Cortex of kidney (tissue), 1 donor: ENCODE data around the gene NKTR.

Source experiments
- DNase-seq: peaks from one replicate; lab custom pipeline; 2025; lab: John Stamatoyannopoulos, UW

NKTR gene

DNA sequence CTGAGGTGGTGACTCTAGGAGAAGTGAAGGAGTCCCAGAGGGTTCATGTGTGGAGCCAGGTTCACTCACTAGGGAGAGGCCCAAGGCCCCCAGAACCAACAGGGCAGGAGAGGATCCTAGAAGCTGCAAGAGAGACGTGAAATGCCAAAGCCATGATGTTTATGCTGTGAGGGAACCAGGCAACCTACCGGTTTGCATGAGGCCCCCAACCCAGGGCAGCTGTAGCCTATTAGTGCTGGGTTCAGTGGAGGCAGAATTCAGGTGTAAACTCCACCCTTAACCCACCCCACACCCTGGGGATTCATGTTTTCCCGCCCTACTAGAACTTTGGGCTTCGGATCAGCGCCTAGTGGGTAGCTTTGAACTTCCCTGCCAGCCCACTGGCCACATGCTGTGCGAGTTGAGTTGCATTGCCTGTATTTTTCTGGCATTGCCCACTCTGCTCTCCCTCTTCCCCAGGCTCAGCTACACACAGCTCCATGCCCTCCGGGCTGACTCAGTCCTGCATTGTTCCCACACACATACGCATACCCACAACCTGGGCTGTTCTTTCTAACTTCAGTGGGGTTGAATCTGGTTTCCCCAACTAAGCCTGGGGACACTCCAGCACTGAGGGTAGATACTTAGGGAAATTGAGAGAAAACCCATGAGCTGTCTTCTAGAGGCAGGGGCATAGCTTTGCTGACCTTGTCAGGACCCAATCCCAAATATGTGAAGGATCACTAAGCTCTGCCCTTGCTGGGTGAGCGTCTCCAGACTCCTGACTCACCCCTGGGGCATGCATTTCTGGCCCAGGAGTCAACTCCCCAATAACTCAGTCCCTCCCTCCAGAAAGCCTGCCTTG, 51.0 kb downstream of the NKTR start:
- DNase-seq = no peak

DNA sequence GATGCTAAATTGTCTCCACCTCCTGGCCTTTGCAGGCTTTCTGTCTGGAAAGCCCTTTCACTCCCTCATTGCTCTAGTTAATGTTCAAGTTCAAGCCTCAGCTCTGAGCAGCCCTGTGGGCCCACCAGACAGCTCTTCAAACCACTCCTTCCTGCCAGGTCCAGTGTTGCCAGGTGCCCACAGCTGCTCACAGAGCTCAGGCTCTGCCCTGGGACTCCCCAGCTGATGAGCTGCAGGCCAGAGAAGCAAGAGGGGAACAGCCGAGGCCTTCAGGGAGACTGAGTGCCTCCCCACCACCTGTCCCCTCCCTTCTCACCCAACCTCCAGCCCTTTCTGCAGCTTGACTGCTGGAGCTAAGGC, 51.7 kb downstream of the NKTR start:
- DNase-seq = no peak

DNA sequence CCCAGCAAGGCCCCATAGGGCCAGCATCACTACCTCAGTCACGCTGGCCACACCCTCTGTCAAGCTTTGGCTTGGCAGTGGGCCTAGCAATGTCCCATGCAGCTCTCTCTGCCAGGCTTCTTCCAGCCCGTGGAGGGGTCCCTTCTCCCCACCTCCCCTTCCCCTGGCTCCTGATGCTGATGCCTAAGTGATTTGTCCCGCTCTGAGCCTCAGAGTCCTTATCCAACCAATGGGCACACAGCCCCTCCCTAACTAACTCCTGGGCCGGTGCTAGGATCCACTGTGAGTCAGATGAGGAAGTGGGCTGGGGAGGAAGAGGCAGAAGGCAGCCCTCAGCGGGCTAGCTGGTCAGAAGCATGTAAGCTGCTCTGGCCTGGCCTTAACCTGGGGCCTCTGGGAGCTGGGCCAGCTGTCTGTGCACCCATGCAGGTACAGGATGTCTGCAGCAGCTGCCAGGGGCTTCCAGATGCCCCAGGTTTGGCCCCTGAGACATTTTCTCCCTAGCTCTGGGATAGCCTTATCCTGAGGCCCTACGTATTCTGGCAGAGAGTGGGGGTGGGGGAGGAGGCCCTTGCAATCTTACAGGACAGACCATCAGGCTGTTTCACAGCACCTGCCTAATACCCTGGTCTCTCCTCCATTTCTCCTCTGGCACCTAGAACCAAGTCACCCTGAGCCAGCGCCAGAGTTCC, 52.3 kb downstream of the NKTR start:
- no peak for DNase-seq

DNA sequence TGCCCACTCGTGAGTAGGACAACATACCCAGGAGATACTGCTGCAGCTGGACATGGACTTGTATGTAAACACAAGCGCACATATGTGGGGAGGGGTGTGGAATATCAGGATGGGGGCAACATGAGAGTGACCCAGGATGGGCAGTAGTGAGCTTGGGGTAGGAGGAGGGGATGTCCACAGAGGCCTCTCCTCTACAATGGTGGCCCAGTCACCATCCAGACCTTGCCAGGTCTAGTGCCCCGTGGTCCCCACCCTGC, 52.7 kb downstream of the NKTR start:
- no peak for DNase-seq

DNA sequence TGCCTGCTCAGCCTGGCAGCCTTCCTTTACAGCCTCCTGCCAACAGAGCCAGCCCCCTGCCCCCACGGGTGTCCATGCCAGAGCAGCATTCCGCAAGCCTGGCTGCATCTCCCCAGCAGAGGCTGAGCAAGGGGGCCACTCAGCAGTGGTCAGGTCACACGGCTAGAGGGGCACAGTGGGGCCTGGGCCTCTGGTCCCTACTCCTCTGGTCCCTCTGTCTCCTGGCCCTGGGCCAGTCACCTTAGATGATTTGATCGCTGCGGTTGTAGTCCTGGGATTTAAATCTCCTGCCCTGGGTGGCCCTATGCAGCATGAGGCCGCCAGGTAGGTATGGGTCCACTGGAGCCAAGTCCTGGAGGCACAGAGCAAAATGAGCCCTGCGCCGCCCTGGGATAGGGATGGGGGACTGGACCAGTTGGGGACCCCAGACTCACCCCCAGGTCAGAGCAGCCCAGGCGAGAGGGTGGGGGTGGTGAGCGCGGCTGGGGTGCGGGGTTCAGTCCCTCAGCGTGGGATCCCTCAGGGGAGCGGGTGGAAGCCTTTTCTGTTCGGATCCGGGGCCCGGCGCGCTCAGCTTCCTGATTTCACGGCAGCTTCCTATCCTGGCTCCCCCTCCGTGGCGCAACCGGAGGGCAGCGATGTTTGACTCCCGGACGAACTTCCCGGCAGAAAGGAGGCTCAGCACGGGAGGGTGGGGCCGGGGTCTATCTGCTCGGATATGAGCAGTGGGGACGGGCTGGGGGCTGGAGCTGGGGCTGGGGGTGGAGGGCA, 53.3 kb downstream of the NKTR start, which contains the start of gene ZBTB47:
Gene ZBTB47 (plus strand): TSS at position 138 of the 771 bp plus-strand sequence. CDS start 4,659 bp downstream, outside the sequence.
- DNase-seq = no peak

DNA sequence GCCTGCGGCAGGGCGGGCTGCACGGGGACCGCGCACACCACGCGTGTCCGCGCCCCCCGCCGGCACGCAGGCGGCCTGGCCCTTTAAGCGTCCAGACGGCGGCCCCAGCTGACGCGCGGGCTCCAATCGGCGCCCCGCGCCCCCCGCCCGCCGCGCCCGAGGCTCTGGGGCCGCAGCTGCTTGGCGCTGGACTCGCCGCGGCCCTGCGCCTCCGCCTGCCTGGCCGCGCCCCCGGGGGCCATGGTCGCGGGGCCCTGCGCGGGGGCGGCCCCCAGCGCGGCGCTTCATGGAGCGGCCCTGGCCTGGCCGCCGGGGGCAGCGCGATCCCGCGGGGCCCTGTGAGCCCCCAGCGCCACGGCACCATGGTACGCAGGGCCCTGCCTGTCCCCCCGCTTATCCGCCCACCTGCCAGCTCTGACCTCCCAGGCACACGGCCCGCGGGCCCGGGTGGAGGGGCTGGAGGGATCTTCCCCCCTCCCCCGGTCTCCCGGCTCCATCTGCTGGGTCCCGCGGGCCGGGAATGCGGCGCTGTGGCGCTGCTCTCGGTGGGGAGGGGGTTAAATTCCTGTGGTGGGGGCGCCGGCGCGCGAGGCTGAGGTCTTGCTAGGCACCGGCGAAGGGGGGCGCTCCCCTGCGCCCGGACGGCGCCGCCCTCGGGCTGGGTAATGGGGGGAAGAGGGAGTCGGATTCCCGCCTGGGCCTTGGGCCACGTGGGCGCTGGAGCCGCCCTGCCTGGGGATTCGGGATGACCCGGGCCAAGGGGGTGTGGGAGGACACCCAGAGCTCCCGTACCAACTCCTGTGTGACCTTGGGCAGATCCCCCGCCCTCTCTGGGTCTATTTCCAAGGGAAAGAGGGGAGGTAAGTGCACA, 54.1 kb downstream of the NKTR start:
- DNase-seq = no peak

DNA sequence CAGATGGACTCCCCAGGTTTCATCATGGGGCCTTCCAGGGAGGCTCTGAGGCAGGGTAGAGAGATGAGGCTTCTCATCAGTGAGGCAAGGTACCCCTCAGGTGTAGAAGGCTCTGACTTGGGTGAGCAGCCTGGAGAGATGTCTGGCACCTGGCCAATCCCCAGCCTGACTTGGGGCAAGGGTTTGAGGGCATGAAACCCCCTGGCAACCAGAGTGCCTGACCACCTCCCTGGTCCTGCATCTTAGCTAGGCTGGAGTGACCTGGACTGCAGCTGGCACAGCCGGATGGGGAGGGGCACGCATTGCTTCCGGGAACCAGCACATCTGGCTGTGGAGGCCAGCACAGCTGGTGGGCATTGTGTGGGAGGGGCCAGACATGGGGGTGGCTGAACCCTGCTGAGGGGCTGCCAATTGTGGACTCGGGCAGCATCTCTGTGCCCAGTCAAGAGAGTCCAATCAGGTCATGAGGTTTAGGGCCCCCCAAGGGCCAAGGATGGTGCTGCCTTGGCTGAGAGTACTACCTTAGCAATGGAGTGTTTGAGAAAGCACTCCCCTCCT, 54.9 kb downstream of the NKTR start:
- DNase-seq = no peak

DNA sequence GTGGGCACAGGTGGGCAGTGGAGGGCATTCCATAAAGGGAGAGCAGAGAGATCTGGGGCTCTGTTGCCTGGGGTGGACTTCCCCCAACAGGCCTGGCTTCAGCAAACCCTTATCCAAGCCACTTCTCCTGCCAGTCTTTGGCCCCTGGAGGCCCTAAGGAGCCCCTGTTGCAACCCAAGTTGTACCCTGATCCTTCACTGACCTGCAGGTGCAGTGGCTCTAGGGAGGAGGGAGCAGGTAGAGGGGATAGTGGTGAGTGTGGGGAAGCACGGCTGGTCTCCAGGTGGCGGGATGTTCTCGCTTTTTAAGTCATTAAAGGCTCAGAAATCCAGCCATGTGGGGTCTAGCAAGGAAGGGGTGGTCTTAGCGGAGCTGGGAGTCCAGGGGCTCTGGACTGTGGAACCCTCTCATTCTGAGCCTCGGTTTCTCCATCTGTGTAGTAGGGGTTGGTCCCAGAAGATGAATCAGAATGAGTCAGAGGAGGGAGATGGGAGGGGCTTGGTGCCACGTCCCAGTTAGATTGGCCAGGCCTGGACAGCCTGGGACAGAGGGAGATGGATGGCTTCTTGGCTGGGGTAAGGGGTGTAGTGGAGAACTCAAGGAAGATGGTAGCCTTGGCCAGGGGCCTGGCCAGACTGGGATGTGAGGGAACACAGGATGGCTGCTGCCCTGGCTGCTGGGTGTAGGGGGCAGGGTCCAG, 55.6 kb downstream of the NKTR start:
- DNase-seq = no peak

DNA sequence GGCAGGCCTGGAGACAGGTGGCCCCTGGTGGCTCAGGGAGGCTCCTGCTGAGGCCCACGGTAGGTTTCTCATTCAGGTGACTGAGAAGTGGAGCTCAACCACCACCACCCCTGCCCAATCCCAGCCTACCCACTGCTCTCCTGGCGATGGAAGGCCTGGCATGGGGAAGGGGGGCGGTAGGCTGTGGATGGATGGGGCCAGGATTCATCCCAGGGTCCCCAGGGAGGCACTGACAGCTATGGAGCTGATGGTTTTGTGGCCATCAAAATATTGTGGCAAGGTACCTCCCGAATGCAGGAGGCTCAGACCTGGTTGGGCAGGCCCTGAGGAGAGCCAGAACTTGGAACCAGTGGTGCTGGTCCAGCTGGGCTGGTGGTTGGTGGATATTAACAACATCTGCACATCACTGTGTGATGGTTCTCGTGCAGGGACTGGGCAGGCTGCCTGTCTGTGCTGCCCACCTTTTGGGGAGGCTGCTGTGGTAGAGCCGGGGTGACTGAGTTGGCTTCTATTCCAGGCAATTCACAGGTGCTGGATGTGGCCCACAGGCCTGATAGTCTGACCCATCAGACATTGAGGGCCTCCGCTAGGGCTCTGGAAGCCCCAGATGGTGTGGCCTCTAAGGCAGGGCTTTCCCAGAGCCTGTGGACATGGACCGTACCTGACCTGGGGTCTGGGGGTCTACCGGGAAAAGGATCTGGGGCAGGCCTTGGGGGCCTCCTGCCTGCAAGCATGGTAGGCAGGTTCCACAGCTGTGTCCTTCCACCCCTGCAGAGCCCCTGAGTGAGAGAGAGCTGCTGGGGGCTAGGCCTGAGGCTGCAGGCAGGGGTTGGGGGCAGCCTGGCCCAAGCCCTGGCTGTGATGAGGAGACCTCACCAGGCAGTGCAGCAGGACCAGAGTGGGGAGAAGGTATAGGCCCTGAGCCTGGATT, 56.5 kb downstream of the NKTR start:
- no peak for DNase-seq

DNA sequence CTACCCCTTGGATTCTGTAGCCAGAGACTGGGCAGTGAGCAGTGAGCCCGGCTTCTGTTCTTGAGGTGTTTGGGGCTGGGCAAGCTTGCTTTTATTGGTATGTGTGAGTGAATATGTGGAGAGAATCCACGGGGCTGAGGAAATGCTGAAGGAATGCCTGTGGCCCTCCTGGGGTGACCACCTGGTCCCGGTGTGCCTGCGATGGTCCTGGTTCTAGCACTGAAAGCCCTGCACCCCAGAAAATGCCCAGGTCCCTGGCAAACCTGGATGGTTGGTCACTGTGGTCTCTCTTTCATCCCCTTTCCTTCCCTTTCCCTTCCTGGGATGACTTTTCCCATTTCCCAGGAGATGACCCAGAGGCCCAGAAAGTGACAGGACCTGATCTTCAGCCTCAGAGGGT, 57.2 kb downstream of the NKTR start:
- DNase-seq = no peak

DNA sequence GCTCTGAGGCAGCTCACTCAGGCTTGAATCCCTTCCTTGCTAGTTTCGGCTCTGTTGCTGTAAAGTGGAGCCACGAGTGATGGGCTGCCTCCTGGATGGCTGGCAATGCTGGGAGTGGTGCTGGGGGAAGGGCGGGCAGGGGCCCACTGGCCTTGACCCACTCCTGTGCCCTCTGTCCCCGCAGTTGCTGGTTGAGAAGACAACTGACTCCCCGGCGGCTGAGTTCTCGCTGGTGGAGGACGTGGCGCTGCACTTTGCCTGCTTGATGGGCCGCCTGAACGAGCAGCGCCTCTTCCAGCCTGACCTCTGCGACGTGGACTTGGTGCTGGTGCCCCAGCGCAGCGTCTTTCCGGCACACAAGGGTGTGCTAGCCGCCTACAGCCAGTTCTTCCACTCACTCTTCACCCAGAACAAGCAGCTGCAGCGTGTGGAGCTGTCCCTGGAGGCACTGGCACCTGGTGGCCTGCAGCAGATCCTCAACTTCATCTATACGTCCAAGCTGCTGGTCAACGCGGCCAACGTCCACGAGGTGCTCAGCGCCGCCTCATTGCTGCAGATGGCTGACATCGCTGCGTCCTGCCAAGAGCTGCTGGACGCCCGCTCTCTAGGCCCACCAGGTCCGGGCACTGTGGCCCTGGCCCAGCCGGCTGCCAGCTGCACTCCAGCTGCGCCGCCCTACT, 57.7 kb downstream of the NKTR start:
- DNase-seq = no peak

DNA sequence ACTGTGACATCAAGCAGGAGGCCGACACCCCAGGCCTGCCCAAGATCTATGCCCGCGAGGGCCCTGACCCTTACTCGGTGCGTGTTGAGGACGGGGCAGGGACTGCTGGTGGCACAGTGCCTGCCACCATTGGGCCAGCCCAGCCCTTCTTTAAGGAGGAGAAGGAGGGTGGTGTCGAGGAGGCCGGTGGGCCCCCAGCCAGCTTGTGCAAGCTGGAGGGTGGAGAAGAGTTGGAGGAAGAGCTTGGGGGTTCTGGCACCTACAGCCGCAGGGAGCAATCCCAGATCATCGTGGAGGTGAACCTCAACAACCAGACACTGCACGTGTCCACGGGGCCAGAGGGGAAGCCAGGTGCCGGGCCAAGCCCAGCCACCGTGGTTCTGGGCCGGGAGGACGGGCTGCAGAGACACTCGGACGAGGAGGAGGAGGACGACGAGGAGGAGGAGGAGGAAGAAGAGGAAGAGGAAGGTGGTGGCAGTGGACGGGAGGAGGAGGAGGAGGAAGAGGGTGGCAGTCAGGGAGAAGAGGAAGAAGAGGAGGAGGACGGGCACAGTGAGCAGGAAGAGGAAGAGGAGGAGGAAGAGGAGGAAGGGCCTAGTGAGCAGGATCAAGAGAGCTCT, 58.4 kb downstream of the NKTR start:
- no peak for DNase-seq

DNA sequence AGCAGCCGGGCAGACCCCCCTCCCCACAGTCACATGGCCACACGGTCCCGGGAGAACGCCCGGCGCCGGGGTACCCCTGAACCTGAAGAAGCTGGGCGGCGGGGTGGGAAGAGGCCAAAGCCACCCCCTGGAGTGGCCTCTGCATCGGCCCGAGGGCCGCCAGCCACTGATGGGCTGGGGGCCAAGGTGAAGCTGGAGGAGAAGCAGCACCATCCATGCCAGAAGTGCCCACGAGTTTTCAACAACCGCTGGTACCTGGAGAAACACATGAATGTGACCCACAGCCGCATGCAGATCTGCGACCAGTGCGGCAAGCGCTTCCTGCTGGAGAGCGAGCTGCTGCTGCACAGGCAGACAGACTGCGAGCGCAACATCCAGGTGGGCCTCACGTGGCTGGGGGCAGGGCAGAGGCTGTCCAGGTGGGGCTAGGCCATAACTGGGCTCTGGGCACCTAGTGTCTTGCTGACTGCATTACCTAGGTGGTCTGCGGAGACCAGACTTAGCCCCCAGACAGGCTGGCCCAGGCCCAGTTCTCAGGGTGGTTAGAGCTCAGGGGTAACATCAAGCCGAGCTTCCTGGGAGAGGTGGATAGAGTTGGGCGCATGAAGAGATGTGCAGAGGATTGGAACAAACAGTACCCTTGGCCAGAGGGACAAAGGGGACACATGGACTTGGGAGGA, 59.1 kb downstream of the NKTR start:
- peak; percentile 18 for DNase-seq

DNA sequence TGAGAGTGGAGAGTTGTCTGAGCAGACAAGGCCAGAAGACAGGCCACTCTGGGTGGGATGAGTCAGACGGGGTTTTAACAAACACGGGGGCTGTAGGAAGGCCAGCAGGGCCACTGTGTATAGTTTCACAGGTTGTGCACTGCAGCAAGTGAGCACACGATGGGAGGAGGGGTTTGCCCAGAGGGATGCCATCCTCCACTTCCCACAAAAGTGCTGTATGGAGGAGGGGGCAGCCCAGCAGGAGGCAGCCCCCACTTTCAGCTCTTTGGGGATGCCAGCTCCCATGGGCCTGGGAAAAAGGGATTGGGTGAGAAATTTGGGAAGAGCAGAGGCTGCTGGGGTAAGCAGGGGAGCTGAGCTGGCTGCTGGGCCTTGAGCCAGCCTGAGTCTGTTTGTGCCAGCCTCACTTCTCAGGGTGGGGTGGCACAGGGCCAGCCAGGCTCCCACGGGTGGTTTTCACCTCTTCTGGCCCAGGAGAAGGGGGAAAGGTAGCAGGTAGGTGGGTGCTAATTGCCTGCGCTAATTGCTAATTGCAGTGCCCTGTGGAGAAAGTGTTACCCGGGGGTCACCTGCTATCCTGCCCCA, 59.7 kb downstream of the NKTR start:
- no peak for DNase-seq

DNA sequence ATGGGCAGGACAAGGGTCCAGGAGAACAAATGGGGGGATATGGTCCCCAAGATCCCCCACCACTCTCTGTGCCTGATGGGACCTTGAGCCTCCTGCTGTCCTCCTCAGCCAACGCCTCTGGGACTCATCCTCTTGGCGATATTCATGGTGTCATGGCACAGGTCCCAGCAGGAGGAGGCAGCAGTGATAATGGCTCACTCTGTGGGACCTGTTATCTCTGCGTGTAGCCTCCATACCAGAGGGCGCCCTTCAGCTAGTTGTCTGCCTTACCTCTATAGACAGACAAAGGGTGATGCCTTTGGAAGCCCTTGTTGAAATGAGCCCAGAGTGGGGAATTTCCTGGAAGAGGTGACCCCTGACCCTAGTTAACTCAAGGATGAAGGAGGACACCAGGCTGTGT, 60.4 kb downstream of the NKTR start:
- DNase-seq = no peak

DNA sequence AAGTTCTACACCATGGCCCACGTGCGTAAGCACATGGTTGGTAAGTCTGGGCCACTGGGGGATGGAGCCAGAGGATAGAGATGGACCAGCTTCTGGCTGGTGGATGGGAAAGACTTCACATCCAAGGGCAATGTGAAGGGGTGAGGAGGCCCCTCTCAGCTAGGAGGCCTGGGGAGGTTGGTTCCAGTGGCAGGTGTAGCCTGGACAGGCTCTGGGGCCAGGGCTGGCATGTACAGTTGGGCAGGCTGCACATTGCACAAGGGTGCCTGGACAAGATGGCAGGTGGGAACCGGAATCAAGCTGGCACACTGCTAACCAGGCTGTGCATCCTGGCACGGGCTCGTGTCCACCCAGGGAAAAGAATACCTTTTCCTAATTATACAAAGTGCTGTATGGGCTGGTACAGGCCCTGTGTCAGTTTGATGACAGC, 61.1 kb downstream of the NKTR start:
- no peak for DNase-seq

DNA sequence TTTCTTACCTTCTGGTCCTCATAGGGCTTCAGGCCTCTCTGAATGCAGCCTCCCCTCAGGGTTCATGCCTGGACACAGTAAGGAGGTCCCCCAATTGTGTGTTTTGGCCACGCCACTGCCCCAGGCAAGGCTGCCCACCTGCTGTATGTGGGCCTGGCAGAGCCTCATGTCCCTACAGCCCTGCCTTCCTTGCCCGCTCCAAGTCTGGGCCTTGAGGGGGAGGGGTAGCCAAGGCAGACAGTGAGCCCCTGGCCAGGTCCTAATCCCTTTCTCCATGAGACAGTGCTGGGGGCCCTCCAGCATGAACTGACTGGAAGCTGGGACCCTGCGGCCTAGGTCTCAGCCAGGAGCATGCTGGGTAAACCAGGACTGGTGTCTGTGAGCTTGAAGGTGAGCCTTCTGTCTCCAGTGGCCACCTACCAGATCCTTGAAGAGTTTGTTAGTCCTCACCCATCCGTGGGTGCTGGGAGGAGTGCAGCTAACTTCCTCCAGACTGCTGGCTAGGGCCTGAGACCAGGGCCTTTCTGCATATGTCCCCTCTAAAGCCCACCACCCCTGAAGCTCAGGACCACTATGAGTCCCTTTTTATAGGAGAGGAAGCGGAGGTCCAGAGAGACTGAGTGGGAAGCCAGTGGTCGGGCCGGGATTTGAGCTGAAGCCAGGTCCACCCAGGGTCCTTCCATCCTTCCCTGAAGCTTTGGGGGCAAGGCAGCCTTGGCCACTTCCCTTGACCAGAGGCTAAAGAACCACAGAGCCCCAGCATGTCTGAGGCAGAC, 61.7 kb downstream of the NKTR start:
- no peak for DNase-seq
